NCI-H1092 treated with DMSO at 0.1 percent for 48 hours (cell line): ENCODE results near the gene CCDC117.

Experiments
- DNase-seq: peaks from one replicate; lab custom pipeline; 2025; lab: John Stamatoyannopoulos, UW

Gene CCDC117

GRCh38 chr22:28769394-28770085, 3.0 kb upstream of the CCDC117 start:
- DNase-seq, result no peak

DNA sequence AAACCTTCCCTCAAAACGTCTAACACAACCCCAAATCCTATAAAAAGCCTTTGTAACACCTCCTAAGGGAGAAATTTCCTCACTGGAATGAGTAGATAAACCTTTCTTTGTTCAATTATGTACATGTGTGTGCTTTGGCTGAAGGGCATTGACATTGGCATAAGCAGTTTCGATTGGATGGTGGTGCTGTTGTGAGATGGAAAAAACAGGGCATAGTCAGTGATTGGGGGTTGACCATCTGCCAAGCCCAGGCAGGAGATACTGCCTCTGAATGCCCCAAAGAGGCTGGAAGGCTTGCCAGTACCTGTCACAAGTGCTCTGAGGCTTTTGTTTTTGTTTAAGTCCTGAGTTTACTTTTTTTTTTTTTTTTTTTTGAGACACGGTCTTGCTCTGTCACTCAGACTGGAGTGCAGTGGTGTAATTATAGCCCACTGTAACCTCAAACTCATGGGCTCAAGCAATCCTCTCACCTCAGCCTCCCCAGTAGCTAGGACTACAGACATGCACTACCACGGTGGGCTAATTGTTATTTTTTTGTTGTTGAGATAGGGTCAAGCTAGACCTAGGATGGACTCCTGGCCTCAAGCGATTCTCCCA, 1.2 kb upstream of the CCDC117 start:
- DNase-seq, result peak; percentile 56

GRCh38 chr22:28773461-28773867, 969 bp downstream of the CCDC117 start:
- no peak for DNase-seq

DNA sequence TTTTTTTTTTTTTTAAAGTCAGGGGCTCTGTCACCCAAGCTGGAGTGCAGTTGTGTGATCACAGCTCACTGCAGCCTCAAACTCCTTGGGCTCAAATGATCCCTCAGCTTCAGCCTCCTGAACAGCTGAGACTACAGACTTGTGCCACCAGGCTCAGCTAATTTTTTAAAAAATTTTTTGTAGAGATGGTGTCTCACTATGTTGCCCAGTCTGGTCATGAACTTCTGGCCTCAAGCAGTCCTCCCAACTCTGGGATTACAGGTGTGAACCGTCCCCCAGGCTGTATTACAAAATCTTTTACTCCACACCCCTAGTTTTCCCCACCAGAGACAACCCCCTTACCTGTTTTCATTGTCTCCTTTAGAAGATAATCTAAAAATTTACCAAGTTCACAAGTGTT, 1.9 kb downstream of the CCDC117 start:
- no peak for DNase-seq

DNA sequence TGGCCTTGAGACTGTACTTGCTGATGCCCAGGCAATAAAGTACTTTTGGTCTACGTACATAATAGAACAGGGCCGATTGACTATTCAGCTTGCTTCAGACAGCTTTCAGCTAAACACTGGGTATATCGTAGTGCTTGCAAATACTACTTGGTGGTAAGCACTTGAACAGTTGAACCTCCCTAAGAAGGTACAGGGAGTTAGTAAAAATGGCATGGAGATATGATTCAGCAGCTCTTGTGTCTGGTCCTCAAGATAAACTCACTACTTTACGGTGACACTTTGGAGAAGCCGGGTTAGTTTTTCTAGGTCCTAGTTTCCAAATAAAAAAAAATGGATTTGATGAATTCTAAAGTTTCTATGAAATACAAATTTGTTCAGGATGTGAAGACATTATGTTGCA, 7.3 kb downstream of the CCDC117 start:
- no peak for DNase-seq

GRCh38 chr22:28780296-28780695, 7.8 kb downstream of the CCDC117 start:
- no peak for DNase-seq

- DNase-seq, result no peak
Measured at GRCh38 chr22:28783786-28784671, 11.5 kb downstream of the CCDC117 start.

DNA sequence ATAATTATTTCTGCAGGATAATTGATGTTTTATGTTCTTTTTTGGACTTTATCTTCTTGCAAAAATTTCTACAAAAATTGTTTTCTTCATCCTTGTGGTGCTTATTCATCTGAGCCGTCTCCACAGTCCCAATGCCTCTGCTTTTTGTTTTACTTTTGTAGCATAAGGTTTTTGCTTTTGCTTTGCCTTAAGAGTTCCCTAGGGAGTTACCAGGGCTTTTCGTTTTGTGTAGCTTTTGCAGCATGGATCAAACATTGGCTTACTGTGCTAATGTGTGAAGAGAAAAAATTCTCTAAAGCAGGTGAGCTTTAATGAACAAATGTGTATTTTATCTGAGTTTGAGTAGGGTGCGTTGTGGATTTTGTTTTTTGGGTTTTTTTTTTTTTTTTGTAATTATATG, 16.1 kb downstream of the CCDC117 start:
- no peak for DNase-seq

DNA sequence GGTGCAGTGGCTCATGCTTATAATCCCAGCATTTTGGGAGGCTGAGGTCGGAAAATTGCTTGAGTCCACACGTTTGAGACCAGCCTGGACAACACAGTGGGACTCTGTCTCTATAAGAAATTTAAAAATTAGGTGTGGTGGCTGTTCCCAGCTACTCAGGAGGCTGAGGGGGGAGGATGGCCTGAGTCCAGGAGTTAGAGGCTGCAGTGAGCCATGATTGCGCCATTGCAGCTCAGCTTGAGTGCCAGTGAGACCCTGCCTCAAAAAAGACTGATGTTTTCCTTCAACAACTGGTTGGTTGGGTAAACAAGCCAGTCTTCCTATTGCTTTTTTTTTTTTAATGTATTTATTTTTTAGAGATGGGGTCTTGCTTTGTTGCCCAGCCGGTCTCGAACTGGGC, 18.6 kb downstream of the CCDC117 start:
- no peak for DNase-seq

DNA sequence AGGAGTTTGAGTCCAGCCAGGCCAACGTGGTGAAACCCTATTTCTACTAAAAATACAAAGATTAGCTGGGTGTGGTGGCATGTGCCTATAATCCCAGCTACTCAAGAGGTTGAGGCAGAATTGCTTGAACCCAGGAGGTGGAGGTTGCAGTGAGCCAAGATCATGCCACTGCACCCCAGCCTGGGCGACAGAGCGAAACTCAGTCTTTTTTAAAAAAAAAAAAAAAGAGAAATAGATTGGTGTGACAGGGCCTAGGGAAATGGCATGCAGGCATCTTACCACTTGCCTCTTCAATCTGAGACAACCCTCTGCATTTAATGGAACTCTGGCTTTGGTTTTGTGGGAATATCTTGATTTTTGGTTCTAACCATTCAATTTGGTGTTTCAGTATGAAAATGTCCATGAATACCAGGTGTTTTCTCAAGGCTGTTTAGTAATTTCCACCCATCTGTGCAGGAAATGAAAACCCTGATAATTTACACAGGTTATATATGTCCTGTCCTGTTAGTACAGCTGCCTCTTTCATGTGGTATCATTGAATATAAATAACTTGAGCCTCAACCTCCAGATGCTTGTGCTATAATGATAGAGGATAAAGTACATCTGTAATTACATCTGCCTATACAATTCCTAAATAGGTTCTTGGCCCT, 19.5 kb downstream of the CCDC117 start:
- DNase-seq, result no peak

- no peak for DNase-seq
Measured at GRCh38 chr22:28792491-28793383, 20.2 kb downstream of the CCDC117 start.

GRCh38 chr22:28793976-28794584, 21.6 kb downstream of the CCDC117 start:
- DNase-seq, result no peak

GRCh38 chr22:28795071-28795693, 22.7 kb downstream of the CCDC117 start:
- no peak for DNase-seq

- no peak for DNase-seq
Measured at GRCh38 chr22:28795932-28796856, 23.7 kb downstream of the CCDC117 start.

- no peak for DNase-seq
Measured at GRCh38 chr22:28798810-28799605, 26.5 kb downstream of the CCDC117 start.

- peak; percentile 33 for DNase-seq
Measured at GRCh38 chr22:28799606-28800307, 27.3 kb downstream of the CCDC117 start.

GRCh38 chr22:28800308-28801041, 28.0 kb downstream of the CCDC117 start, which contains the start of gene XBP1:
Gene XBP1, minus strand, starts transcription at chr22:28800569.
- DNase-seq, result peak; percentile 87
